ENCODE measurements around the gene PAK5. TPM values are rescaled to one million over a fixed set of nuclear protein-coding genes. Genes with fewer than 3 reads are reported as not detected.

Gene PAK5
- polyA plus RNA-seq, 1 donor, result 0.13 TPM

GRCh38 chr20:9775176-9775575, 63.7 kb downstream of the PAK5 start:
- no peak for DNase-seq

- DNase-seq, result no peak
Observed at GRCh38 chr20:9769954-9770353, 68.9 kb downstream of the PAK5 start.

GRCh38 chr20:9761476-9761875, 77.4 kb downstream of the PAK5 start:
- no peak for DNase-seq

GRCh38 chr20:9759392-9759791, 79.5 kb downstream of the PAK5 start:
- no peak for DNase-seq

- DNase-seq, result no peak
Observed at GRCh38 chr20:9758752-9759151, 80.1 kb downstream of the PAK5 start.

- no peak for DNase-seq
Observed at GRCh38 chr20:9756660-9757059, 82.2 kb downstream of the PAK5 start.

- DNase-seq, result no peak
Observed at GRCh38 chr20:9755301-9755700, 83.6 kb downstream of the PAK5 start.

GRCh38 chr20:9744551-9744950, 94.3 kb downstream of the PAK5 start:
- DNase-seq, result no peak

- DNase-seq, result no peak
Observed at GRCh38 chr20:9743871-9744270, 95.0 kb downstream of the PAK5 start.

GRCh38 chr20:9742821-9743220, 96.1 kb downstream of the PAK5 start:
- DNase-seq, result no peak

- no peak for DNase-seq
Observed at GRCh38 chr20:9741996-9742395, 96.9 kb downstream of the PAK5 start.

GRCh38 chr20:9740486-9740885, 98.4 kb downstream of the PAK5 start:
- DNase-seq, result no peak

- no peak for DNase-seq
Observed at GRCh38 chr20:9739991-9740390, 98.9 kb downstream of the PAK5 start.

GRCh38 chr20:9736373-9736772, 102.5 kb downstream of the PAK5 start:
- no peak for DNase-seq

GRCh38 chr20:9723501-9724202, 115.2 kb downstream of the PAK5 start:
- no peak for DNase-seq

- DNase-seq, result no peak
Observed at GRCh38 chr20:9711872-9712271, 127.0 kb downstream of the PAK5 start.

- DNase-seq, result no peak
Observed at GRCh38 chr20:9710685-9711084, 128.2 kb downstream of the PAK5 start.

GRCh38 chr20:9705722-9706476, 133.0 kb downstream of the PAK5 start:
- no peak for DNase-seq

GRCh38 chr20:9699181-9699580, 139.7 kb downstream of the PAK5 start:
- DNase-seq, result no peak

- no peak for DNase-seq
Observed at GRCh38 chr20:9689041-9689440, 149.8 kb downstream of the PAK5 start.

GRCh38 chr20:9686866-9687265, 152.0 kb downstream of the PAK5 start:
- no peak for DNase-seq

- DNase-seq, result no peak
Observed at GRCh38 chr20:9686455-9686854, 152.4 kb downstream of the PAK5 start.

GRCh38 chr20:9686001-9686400, 152.9 kb downstream of the PAK5 start:
- DNase-seq, result no peak

- DNase-seq, result no peak
Observed at GRCh38 chr20:9685011-9685410, 153.9 kb downstream of the PAK5 start.

Data from hindlimb muscle (tissue), 1 donor.